Stimulated activated CD8-positive, alpha-beta memory T cell treated with anti-CD3 and anti-CD28 coated beads, Interleukin-12 subunit alpha, Interleukin-12 subunit beta, amount 100 ng/mL, for 24 hours (primary cell): ENCODE measurements around the gene FKBP4.

Experiments
- DNase-seq: peaks from one replicate; pipeline ENCODE4 v3.0.0-alpha.2; 2020; ENCODE audit errors: extremely low read depth

Gene FKBP4

DNA sequence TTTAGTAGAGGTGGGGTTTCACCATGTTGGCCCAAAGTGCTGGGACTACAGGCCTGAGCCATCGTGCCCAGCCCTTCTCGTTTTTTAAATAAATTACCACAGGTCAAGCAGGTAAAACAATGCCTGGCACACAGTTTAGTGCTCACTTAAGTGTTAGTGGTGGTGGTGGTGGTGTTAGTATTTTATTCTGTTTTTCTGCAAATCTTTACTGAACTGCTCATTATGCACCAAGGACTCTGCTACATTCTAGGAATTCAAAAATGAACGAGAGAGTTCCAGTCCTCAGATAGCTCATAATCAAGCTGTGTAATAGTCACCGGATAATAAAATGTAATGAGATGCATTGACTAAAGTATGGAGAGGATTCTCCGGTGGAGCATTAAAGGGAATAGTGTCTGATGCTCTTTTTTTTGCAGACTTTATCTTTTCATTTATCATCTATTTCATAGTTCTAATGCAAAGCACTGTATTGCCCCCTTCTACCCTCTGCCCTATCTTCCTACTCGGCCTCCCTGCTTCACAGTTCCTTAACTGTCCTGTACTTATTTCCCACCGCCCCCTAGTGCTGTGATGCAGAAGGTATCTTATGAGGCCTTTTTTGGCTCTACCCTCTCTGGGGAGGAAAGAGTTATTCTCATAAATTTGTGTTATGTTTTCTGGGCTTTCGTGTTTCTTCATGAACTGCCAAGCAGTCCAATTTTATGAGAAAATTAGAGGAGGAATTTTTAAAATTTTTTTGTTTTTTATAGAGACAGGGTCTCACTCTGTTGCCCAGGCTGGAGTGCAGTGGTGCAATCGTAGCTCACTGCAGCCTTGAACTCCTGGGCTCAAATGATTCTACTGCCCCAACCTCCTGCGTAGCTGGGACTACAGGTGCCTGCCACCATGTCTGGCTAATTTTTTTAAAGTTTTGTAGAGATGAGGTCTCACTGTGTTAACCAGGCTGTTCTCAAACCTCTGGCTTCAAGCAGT is 18.7 kb downstream of the FKBP4 start:
- DNase-seq, result no peak

DNA sequence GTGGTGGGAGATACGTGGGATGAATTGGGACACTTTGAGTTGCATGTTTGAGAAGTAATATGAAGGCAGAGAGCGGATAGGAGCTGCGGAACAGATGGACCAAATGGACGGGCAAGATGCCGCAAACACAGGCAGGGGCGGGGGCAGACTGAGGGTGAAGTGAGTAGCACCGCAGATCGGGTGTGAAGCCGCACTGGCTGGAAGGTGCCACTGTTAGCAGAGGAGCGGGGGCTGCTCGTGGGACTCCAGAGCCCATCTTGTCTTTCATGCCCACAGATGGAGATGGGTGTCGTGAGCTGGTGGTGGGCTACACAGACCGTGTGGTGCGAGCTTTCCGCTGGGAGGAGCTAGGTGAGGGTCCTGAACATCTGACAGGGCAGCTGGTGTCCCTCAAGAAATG is 25.0 kb downstream of the FKBP4 start:
- DNase-seq, result no peak

DNA sequence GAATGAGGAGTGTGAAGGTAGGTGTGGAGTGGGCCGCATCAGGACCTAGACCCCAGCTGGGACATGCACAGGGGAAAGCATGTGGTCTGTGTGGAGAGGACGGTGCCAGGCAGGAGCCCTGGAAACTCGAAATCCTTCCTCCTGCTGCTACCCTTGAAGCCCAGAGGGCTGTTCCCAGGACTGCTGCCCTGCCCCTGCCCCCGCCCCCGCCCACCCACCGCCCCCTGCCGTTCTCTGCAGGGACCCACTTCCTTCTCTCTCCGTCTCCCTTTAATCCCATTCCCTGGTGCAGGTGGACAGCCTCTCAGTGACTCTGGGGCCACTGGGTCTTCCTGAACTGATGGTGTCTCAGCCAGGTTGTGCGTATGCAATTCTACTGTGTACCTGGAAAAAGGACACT is 25.7 kb downstream of the FKBP4 start:
- DNase-seq, result no peak

DNA sequence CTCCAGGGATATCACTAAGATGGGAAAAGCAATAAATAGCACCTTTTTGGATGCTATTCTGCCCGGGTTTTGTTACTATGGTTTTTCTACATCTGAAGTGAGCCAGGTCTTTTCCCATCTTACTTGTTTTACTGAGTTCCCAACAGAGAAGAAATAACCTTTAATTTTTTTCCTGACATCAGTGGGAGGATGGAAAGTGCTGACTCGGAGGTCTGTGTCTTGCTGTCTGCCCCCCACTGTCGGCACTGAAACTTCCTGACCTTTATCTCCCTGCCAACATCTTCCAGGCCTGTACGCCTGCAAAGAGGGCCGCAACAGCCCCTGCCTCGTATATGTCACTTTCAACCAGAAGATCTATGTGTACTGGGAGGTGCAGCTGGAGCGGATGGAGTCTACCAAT is 28.7 kb downstream of the FKBP4 start:
- DNase-seq, result no peak

DNA sequence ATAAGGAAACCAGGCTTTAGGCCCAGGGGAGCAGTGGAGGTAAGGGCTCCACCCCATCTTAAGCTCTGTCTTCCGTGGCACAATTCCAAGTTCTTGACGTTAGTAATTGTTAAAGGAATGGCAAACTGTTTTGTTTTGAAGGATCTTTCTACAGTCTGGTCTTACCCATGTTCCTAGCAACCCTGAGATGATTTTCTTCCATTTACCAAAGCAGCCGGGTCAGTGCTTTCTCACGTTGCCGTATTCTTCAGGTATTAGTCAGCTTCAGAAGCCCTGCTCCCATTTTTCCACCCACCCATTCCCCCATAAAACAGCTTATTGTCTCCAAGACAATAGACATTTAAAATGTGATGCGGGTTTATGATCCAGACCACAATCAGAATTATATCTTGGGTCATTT is 29.8 kb downstream of the FKBP4 start:
- DNase-seq, result no peak

DNA sequence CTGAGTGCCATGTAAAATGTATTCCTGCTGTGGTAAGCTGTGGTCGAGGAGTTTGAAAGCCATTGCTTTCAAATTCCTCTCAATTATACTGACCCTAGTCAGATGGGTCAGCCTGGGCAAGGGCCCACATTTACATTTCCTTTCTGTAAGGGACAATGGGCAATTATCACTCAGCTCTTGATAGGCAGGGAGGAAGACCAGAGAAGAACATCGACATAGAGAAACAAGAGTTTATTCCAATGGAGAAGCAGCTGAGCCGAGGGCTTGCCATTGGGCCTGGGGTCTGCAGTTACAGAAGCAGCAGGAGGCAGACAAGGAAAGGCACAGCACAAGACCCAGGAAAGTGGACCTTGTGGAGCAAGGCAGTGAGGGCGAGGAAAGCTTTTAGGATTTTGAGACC is 30.4 kb downstream of the FKBP4 start:
- no peak for DNase-seq

DNA sequence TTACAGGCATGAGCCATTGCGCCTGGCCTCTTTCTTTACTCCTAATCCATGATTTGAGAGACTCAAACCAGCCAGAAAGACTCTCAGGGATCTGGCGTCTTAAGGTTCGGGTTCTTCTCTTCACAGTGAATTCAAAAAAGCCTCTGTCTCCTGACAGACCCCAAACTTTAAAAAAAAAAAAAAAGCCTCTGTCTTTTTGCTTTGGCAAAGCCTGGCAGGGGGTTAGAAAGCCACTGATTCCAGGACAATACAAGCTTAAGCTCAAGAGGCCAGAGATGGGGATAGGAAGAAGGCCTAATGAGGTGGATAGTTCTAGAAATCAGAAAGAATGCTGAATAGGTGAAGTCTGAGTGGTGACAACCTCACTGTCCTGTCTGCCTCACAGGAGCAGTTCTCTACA is 31.3 kb downstream of the FKBP4 start:
- DNase-seq, result no peak

DNA sequence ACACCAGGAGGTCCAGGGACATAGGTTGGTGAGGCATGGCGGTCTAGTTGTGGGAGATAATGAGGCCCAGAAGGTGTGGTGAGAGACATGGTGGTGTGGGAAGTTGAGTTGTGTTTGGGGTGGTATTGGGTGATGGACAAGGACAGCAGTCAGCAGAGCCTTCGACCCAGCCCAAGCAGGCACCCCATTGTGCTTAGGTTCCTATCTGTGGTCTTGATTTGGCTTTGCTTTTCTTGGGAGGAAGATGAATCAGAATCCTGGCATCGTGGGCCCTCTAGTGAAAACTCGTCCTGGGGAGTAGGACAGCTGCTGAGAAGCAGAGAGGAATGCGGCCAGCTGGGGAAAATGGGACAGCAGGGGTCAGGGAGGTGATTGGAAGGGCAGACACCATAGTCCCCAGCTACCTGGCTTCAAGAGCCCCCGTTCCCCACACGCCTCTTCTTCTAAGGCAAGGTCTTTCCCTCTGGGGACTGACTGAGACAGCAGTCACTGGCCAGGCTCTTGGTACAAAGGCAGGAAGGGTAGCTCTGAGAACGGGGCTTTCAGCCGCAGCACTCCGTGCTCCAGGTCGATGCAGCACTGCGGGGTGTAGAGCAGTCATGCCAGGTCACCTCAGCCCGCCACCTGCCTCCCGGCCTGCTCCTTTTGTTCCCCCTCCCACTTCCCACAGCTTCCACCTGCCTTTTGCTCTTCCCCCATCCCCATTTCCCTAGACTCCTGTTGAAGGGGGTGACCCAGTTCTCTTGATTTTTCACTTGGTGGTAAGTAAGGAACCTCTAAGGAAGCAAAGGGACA is 32.1 kb downstream of the FKBP4 start:
- no peak for DNase-seq

DNA sequence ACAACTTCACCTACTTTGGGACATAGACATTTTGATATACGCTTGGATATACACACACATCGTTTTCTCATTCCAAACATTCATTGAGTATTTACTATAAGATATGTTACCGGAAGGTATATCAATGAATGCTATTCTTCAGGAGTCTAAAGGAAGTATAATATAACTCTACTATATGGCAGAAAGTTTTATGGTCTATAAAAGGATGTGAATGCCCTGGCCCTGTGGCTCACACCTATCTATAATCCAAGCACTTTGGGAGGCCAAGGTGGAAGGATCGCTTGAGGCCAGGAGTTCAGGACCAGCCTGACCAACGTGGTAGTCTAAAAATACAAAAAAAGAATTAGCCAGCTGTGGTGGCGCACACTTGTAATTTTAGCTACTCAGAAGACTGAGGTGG is 34.5 kb downstream of the FKBP4 start:
- DNase-seq, result no peak

DNA sequence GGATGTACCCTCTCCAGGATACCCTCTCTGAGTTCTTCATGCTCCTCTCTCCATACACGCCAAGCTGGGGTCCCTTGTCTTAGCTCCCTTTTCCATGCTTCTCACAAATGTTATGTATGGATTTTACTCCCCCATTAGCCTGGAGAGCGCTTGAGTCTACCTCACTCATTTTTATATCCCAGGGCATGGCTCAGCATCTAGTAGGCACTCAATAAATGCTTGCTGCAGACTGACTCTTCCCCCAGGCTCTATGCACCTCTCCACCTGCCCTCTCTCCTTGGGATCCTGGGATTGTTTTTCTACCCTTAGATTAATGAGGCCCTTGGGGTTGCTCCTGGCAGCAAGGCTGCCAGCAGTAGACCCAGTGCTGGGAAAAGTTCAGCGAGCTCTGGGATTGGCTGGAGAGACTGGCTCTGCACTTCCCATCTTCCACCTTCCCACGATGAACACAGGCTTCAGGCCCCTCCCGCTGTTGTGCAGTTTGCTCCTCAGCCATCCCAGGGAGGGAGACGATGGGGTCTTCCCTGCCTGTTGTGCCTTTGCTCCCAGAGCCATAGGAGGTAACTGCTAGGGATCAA is 37.9 kb downstream of the FKBP4 start:
- DNase-seq, result no peak

DNA sequence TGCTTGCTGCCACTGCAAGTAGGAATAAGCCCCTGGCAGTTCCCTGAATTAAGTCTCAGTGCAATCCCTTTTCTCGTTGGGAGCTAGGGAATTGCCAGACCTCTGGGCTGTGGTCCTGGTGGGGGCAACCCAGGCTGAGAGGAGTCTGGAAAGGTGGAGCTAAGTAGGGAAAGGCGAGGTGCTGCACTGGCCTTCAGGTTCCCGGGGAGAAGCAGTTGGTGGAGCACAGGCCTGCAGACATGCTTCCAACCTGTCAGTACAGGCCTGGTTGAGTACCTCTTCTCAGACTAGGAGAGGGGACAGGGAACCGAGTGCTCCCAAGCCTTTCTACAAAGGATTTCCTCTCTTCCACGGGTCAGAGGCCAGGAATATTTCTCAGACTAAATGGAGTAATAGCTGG is 38.6 kb downstream of the FKBP4 start:
- no peak for DNase-seq

DNA sequence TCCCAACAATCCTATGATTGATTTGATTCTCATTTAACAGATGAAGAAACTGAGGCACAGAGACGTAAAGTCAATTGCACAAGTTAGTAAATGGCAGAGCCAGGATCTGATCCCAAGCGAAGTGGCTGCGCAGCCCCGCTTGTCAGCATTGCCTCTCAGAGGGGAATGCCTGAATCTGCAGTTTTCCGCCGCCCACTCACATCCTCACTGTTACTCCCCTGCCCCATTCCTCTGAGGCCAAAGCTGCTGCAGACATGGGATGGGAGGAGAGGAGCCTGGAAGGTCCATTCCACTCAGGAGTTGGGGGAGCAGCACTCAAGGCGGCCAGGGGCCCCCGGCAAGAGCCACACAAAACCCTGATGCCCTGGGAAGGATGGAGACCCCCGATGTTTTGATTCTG is 39.0 kb downstream of the FKBP4 start:
- no peak for DNase-seq

DNA sequence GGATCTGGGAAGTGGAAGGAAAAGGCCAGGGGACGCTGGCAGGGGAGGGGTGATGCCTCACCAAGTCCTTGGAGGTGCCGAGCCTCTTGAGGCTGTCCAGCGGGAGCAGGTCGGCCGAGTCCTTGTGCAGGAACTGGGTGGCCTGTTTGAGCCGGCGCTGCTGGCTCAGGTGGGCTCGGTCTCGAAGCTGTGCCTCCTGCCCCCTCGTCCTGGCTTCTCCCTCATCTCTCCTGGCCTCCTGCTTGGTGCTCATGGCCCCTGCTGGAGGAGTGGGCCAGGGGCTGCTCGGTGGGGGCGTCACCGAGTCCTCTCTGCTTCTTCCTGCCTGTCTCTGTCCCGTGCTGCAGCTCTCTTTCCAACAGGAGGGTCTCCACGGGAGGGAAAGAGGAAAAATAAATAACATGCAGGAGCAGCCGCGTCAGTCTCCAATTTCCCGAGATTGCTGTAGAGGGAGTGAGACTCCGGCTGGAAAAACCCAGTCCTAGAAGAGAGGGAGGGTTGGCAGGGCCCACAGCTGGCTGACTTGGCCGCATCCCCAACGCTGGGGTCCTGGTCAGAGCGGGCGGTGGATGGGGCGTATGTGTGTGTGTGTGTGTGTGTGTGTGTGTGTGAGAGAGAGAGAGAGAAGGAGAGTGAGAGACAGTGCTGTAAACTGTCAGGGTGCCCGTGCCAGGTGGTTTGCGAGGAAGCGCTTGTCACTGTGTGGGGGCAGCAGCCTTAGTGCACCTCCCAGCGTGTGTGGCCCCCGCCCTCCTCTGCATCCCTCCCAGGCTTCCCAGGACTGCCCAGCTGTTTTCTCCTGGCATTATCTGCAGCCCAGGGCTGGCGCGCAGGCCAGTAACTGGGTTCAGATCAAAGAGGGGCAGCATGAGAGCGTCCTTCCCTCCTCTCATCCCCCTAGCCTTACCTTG is 40.1 kb downstream of the FKBP4 start, which contains the start of gene NRIP2:
TSS of gene NRIP2 (minus strand) at position 455 of the 911 bp plus-strand sequence. CDS start at position 403, 52 bp downstream.
- no peak for DNase-seq

DNA sequence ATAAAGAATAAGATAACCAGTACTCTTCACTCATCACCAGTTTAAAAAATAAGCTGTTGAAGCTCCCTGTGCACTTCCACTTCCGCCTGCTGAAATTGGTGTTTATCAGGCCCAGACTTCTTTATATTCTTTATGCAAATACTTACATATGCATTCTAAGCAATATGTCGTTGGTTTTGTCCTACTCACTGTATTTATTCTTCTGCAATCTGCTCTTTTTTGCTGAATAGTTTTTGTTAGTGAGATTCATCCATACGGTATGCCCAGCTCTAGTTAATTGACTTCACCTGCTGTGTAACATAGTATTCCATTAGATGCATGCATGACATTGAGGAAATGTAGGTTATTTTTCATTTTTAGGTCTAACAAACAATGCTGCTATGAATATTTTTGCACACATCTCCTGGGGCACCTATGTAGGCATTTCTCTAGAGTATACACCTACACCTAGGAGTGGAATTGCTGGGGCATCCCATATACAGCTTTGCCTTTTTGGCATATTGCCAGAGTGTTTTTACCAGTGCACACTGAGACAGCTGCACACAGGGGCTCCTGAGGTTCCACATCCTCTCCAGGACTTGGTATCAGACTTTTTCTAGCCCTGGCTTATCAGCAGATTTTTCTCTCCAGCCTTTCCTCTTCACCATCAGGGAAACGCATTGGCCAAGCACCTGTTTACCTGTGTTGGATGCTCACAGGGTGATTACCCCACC is 41.1 kb downstream of the FKBP4 start:
- DNase-seq, result no peak

DNA sequence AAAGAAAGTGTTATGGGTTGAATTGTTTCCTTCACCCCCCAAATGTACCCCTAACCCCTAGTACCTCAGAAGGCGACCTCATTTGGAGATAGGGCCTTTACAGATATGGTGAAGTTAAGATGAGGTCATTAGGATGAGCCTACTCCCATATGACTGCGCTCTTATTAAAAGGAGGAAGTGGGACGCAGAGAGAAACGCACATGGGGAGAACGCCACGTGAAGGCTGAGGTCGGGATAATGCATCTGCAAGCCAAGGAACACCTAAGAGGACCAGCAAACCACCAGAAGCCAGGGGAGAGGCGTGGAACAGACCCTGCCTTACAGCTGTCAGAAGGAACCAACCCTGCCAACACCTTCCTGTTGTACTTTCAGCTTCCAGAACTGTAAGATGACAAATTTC is 41.8 kb downstream of the FKBP4 start:
- no peak for DNase-seq

DNA sequence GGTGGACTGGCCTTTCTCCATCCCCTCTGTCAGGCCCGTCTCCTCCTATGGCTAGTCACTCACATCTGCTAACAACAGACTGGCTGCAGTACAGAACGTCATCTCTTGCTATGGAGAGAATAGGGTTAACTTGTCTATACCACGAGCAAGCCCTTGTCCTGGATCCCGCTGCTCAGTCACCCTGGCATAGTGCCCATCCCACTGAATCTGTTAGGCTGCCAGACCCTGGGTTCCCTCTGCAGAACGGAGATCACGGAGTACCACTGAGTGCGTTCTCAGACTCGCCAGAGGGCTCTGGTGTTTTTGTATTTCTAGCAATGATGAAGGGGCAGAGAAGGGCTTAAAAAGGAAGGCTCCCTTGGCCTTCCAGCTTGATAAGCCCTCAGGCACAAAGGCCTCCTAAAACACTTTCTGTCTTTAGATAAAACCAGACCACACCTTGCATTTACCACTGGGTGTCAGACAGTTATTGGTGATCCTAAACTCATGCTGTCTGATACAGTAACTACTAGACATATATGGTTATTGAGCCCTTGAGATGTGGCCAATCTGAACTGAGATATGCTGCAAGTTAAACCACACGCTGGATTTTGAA is 46.4 kb downstream of the FKBP4 start:
- DNase-seq, result no peak

DNA sequence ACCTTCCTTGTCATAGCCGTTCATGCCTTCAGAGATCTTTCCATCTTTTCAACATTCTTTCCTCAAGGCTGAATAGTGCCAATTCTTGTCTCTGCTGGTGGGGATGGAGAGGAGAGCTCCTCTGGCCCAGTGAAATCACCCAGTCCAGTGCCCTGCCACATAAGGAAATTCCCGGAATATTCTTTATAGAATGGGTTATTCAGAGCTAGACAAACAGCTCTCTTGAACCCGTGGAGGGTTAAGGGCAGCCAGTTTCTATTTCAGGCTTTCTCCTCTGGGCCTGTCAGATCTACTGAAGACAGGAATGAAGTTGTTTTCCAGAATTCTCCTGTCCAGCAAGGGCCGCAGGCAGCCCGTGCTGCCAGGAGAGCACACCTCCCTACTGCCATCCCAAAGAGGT is 48.2 kb downstream of the FKBP4 start:
- DNase-seq, result no peak

DNA sequence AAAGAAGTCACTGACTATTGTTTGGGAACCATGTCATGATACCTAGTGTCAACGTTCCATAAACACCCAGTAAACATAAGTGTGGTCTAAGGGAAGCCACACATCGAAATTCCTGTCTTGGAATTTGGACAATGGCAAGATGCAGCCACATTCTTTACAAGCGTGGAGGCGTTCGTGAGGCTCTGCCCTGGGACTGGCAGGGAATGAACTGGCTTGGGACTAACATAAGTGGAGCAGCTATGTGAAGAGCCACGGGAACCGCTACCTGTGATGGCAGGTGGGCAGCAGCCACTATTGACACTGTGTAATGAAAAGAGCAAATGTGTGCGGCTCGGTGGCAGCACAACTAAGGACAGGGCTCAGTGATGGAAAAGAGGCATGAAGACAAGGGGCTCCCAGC is 50.0 kb downstream of the FKBP4 start:
- DNase-seq, result no peak

DNA sequence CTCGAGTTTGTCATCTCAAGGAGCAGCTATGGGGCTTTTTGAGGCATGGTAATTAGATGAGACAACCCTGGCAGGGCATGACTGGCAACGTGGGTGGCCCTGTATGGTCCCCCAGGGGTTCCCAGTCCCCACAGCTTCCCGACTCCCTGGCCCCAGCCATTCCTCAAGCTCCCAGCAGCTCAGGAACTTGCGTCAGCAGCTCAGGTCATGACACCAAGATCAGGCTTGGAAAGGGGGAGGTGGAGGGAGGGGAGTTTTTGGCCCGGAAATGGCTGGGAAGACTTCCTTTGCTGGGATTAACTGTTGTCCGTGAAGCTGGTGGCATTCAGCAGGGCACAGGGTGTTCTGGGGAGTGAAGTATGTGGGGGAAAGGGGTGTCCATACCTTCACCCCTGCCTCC is 50.5 kb downstream of the FKBP4 start:
- no peak for DNase-seq

DNA sequence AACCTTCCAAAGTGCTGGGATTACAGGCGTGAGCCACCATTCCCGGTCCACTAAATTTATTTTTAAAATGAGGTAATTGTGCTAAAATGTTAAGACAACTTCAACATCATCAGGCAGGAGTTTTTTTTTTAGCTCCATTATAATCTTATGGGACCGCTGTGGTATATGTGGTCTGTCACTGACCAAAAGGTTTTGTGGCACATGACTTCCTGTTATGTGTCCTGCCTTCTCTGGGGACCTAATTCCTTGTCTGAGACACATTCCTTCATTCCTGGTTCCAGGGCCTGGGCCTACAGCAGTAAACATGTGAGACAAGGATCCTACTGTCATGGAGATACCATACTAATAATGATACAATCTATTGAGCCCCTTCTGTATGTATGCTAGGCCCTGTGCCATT is 57.2 kb downstream of the FKBP4 start:
- no peak for DNase-seq
